GM21576 (cell line): ENCODE data around the gene DNAJC17.

Experiments
- ATAC-seq: cut with Tn5 transposase; IDR thresholded peaks from one replicate; pipeline ENCODE4 v1.9.1; 2021; ENCODE audit warnings: mild to moderate bottlenecking, moderate library complexity; ENCODE audit not compliant: unreplicated experiment

DNAJC17 gene

GRCh38 chr15:40830884-40831283 lies 23.6 kb upstream of the DNAJC17 start:
- ATAC-seq = no peak

GRCh38 chr15:40829115-40829514 lies 21.8 kb upstream of the DNAJC17 start:
- ATAC-seq = no peak

GRCh38 chr15:40828447-40829036 lies 21.3 kb upstream of the DNAJC17 start, which contains the start of gene PPP1R14D:
TSS of gene PPP1R14D (minus strand) at chr15:40828708. CDS start at chr15:40828641, 67 bp downstream.
- no peak for ATAC-seq

GRCh38 chr15:40826423-40827075 lies 19.3 kb upstream of the DNAJC17 start:
- no peak for ATAC-seq

GRCh38 chr15:40825661-40826422 lies 18.6 kb upstream of the DNAJC17 start:
- ATAC-seq = no peak

- no peak for ATAC-seq
Measured at GRCh38 chr15:40823572-40824343, 16.5 kb upstream of the DNAJC17 start.

GRCh38 chr15:40821195-40821594 lies 13.9 kb upstream of the DNAJC17 start:
- ATAC-seq = no peak

- no peak for ATAC-seq
Measured at GRCh38 chr15:40819048-40819447, 11.8 kb upstream of the DNAJC17 start.

- no peak for ATAC-seq
Measured at GRCh38 chr15:40815042-40815698, 7.9 kb upstream of the DNAJC17 start.

GRCh38 chr15:40812721-40813425 lies 5.6 kb upstream of the DNAJC17 start:
- no peak for ATAC-seq

GRCh38 chr15:40808861-40809450 lies 1.7 kb upstream of the DNAJC17 start:
- ATAC-seq = no peak

GRCh38 chr15:40807888-40808461 lies 702 bp upstream of the DNAJC17 start:
- ATAC-seq = no peak

GRCh38 chr15:40806672-40807027 lies 623 bp downstream of the DNAJC17 start:
- no peak for ATAC-seq

- ATAC-seq = no peak
Measured at GRCh38 chr15:40803688-40804087, 3.6 kb downstream of the DNAJC17 start.

- no peak for ATAC-seq
Measured at GRCh38 chr15:40803076-40803475, 4.2 kb downstream of the DNAJC17 start.

GRCh38 chr15:40799523-40799922 lies 7.8 kb downstream of the DNAJC17 start:
- no peak for ATAC-seq

- ATAC-seq = no peak
Measured at GRCh38 chr15:40796512-40796911, 10.8 kb downstream of the DNAJC17 start.

- ATAC-seq = no peak
Measured at GRCh38 chr15:40796041-40796440, 11.2 kb downstream of the DNAJC17 start.

GRCh38 chr15:40793216-40793989 lies 13.9 kb downstream of the DNAJC17 start:
- no peak for ATAC-seq
